ENCODE data around the gene EIF1AX. TPM values are rescaled to one million over a fixed set of nuclear protein-coding genes. Genes with fewer than 3 reads are reported as not detected.

Gene EIF1AX
- total and polyA plus RNA-seq, 9 of the 15 experiments (the other 6 are each of a cell fraction or from before 2014, with no cell fraction given): 54.2 to 178 (median 73.5) TPM

DNA sequence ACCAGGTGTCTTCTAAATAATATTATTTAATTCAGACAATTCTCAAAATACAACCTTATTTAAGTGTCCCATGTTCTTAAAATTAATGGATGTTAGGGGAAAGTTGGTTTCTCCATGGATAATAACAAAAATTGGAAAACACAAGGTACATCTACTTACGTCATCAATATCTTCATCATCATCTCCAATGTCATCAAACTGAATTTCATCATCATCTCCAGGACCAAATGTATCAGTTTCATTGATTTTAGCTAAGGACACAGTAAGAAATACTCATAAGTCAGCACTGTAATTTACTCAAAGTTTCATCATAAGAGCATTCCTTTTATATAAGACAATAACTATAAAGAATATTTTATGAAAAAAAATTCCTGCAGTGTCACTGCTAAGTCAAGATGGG, 11.3 kb downstream of the EIF1AX start:
- Histone ChIP-seq H3K27me3 (ENCODE audit: control insufficient read depth in 2 of 2, insufficient read depth in 2 of 2, low read length in 2 of 2) (no peaks in the 10 kb centered on the region), H3K9me3 (replicated peaks; ENCODE audit: control insufficient read depth, insufficient read depth, low read depth, low read length) (no peaks in the 10 kb centered on the region), H3K79me2 (ENCODE audit: control insufficient read depth, insufficient read depth, low read length) (no peaks in the 10 kb centered on the region; the same call in 2 of the 3 replicates), H3K9me1 (ENCODE audit: control insufficient read depth, insufficient read depth, low read length) (no peaks in the 10 kb centered on the region), H3K4me3 (no peak overlapping the region), H3K4me1 (replicated peaks in 1 of 2; ENCODE audit: control insufficient read depth in 2 of 2, insufficient read depth in 2 of 2, low read length in 2 of 2) (peaks cover 0 to 3% of the 10 kb centered on the region in 2 experiments; a peak in 2 of 5 replicates), H3K9ac (ENCODE audit: insufficient read depth in 1 of 2, low read depth in 2 of 2, low read length in 2 of 2) (no peak overlapping the region), H3K4me2 (ENCODE audit: insufficient read depth, low read length) (no peak overlapping the region), H3K27ac (ENCODE audit: extremely low read depth, low read depth, low read length) (no peak overlapping the region), H3K36me3 (ENCODE audit: control insufficient read depth, insufficient read depth, low read length) (peaks cover 73% of the 10 kb centered on the region), H2AFZ (ENCODE audit: low read depth, low read length) (no peak overlapping the region), H4K20me1 (replicated peaks; ENCODE audit: control insufficient read depth, insufficient read depth, low read length) (no peaks in the 10 kb centered on the region)
- ChIA-PET CTCF (ENCODE audit: low intra/inter-chr PET ratio) (no interaction called here), POLR2A (interaction anchor here (0.7 kb wide), 1 partner anchor 11 kb away, joined by 3 read pairs; the partner anchor contains the start of gene EIF1AX)
- no peak for ATAC-seq
- in situ Hi-C loops (cut with MboI): no loop called here
- DNase-seq (ENCODE audit: extremely low read depth in 1 of 4, low spot score in 3 of 4): no peak
- 100% methylated on average over 1 of the region's 1 CpG for WGBS (ENCODE audit: insufficient coverage, low coverage, missing lambda C conversion rate)
- TF ChIP-seq ZNF57 (CRISPR knock-in tag; IDR thresholded peaks at IDR 0.05): no peak
- TF ChIP-seq, protein P1, sequence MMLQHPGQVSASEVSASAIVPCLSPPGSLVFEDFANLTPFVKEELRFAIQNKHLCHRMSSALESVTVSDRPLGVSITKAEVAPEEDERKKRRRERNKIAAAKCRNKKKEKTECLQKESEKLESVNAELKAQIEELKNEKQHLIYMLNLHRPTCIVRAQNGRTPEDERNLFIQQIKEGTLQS (IDR thresholded peaks at IDR 0.05): peak; percentile 59; the same call in 1 of the 2 replicates
- TF ChIP-seq, protein P1 (CRISPR knock-in tag; conservative IDR thresholded peaks at IDR 0.05): no peak
- FAIRE-seq: no peak
- intact Hi-C loops (cut with micrococcal nuclease): no loop called here
- no TSS peak for BruUV-seq (replicated peaks)

DNA sequence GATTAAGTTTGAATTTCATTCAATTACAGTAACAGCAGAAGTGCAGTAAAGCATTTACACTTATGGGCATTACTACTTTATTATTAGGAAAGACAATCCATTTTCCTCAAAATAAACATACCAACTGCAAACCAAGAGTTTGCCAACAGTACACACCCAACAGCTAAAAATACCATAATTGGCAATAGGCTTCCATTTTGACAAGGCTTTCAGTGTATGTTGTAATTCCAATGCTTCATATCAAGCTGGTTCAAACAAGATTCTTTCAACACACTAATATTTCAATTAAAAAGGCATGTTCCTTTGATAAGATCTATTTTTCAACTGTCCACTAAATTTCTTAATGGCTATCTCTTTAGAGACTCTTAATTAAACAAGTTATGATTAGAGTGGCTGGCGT, 12.1 kb downstream of the EIF1AX start:
- in situ Hi-C loops (cut with MboI) (no loop called here), intact Hi-C loops (cut with micrococcal nuclease) (no loop called here)
- Histone ChIP-seq H3K4me3 (no peak overlapping the region), H3K27ac (ENCODE audit: extremely low read depth, low read depth, low read length) (no peak overlapping the region), H3K4me1 (replicated peaks in 1 of 2; ENCODE audit: control insufficient read depth in 2 of 2, insufficient read depth in 2 of 2, low read length in 2 of 2) (peaks cover 0 to 3% of the 10 kb centered on the region in 2 experiments; a peak in 2 of 5 replicates), H3K4me2 (ENCODE audit: insufficient read depth, low read length) (no peak overlapping the region), H2AFZ (ENCODE audit: low read depth, low read length) (no peak overlapping the region), H3K9me3 (replicated peaks; ENCODE audit: control insufficient read depth, insufficient read depth, low read depth, low read length) (no peaks in the 10 kb centered on the region), H3K79me2 (ENCODE audit: control insufficient read depth, insufficient read depth, low read length) (no peaks in the 10 kb centered on the region; the same call in 2 of the 3 replicates), H3K36me3 (ENCODE audit: control insufficient read depth, insufficient read depth, low read length) (peaks cover 73% of the 10 kb centered on the region), H3K9me1 (ENCODE audit: control insufficient read depth, insufficient read depth, low read length) (no peaks in the 10 kb centered on the region), H4K20me1 (replicated peaks; ENCODE audit: control insufficient read depth, insufficient read depth, low read length) (no peaks in the 10 kb centered on the region), H3K9ac (ENCODE audit: insufficient read depth in 1 of 2, low read depth in 2 of 2, low read length in 2 of 2) (no peak overlapping the region), H3K27me3 (ENCODE audit: control insufficient read depth in 2 of 2, insufficient read depth in 2 of 2, low read length in 2 of 2) (no peaks in the 10 kb centered on the region)
- FAIRE-seq: no peak
- no peak for ATAC-seq
- POLR2A ChIA-PET: interaction anchor here (1.8 kb wide), 1 partner anchor 10 kb away, joined by 6 read pairs; no protein-coding TSS in a partner anchor
- 83% methylated on average over 1 of the region's 1 CpG for WGBS (ENCODE audit: insufficient coverage, low coverage, missing lambda C conversion rate)
- BruUV-seq (replicated peaks): no TSS peak
- no peak for DNase-seq (ENCODE audit: extremely low read depth in 1 of 4, low spot score in 3 of 4)
- CTCF ChIA-PET (ENCODE audit: low intra/inter-chr PET ratio): no interaction called here
- TF ChIP-seq ZNF311 (CRISPR knock-in tag; IDR thresholded peaks at IDR 0.05): no peak
- TF ChIP-seq TAF1 (IDR thresholded peaks at IDR 0.05; ENCODE audit: control insufficient read depth, extremely low read depth, insufficient read depth, low read length, severe bottlenecking): no peak
- TF ChIP-seq, protein P2, sequence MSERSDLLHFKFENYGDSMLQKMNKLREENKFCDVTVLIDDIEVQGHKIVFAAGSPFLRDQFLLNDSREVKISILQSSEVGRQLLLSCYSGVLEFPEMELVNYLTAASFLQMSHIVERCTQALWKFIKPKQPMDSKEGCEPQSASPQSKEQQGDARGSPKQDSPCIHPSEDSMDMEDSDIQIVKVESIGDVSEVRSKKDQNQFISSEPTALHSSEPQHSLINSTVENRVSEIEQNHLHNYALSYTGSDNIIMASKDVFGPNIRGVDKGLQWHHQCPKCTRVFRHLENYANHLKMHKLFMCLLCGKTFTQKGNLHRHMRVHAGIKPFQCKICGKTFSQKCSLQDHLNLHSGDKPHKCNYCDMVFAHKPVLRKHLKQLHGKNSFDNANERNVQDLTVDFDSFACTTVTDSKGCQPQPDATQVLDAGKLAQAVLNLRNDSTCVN (CRISPR knock-in tag; IDR thresholded peaks at IDR 0.05): no peak
- TF ChIP-seq, protein P3, sequence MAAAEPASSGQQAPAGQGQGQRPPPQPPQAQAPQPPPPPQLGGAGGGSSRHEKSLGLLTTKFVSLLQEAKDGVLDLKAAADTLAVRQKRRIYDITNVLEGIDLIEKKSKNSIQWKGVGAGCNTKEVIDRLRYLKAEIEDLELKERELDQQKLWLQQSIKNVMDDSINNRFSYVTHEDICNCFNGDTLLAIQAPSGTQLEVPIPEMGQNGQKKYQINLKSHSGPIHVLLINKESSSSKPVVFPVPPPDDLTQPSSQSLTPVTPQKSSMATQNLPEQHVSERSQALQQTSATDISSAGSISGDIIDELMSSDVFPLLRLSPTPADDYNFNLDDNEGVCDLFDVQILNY (CRISPR knock-in tag; IDR thresholded peaks at IDR 0.05): no peak
- TF ChIP-seq, protein P4, sequence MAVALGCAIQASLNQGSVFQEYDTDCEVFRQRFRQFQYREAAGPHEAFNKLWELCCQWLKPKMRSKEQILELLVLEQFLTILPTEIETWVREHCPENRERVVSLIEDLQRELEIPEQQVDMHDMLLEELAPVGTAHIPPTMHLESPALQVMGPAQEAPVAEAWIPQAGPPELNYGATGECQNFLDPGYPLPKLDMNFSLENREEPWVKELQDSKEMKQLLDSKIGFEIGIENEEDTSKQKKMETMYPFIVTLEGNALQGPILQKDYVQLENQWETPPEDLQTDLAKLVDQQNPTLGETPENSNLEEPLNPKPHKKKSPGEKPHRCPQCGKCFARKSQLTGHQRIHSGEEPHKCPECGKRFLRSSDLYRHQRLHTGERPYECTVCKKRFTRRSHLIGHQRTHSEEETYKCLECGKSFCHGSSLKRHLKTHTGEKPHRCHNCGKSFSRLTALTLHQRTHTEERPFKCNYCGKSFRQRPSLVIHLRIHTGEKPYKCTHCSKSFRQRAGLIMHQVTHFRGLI (CRISPR knock-in tag; IDR thresholded peaks at IDR 0.05): no peak
